Measurements from ENCODE around the gene TPRX1. TPM values are rescaled to one million over a fixed set of nuclear protein-coding genes. Genes with fewer than 3 reads are reported as not detected.
"Not testable (repeated sequence)": the region's sequence is repeated elsewhere in the genome, so short reads cannot be mapped to it uniquely, and the experiment has no call there.

Gene TPRX1
- total RNA-seq, 2 experiments from 2014 or later, result not detected

DNA sequence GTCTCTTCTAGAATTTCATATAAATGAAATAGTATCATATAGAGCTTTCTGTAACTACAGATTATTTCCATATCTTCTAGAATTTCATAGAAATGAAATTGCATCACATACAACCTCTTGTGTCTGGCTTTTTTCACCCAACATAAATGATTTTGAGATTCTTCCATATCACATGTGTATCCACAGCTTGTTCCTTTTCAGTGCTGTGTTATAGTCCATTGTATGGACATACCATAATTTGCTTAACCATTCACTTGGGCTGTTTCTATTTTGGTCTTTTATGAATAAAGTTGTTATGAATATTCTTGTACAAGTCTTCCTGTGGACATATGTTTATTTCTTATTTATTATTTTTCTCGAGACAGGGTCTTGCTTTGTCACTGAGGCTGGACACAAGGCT, 11.7 kb downstream of the TPRX1 start:
- Histone ChIP-seq H3K4me1 (ENCODE audit: insufficient read depth, low read length, poor library complexity, severe bottlenecking) (no peaks in the 10 kb centered on the region), H3K4me2 (ENCODE audit: low read length) (no peak overlapping the region), H3K4me3 (ENCODE audit: low read depth, low read length, poor library complexity, severe bottlenecking) (no peak overlapping the region), H2AFZ (ENCODE audit: low read length) (no peak overlapping the region), H3K9me2 (ENCODE audit: insufficient read depth, low read length) (no peaks in the 10 kb centered on the region), H4K20me1 (ENCODE audit: insufficient read depth, low read length) (no peaks in the 10 kb centered on the region), H3K36me3 (ENCODE audit: insufficient read depth, low read length) (no peaks in the 10 kb centered on the region), H3K27ac (ENCODE audit: low read depth, low read length, poor library complexity, severe bottlenecking) (no peak overlapping the region), H3K79me2 (ENCODE audit: insufficient read depth, low read depth, low read length) (no peaks in the 10 kb centered on the region), H3K9me3 (ENCODE audit: low read length) (no peaks in the 10 kb centered on the region; the same call in 1 of the 2 replicates)
- no peak for DNase-seq (ENCODE audit: low spot score)
- ChIA-PET CTCF (ENCODE audit: unreplicated experiment) (no interaction called here), POLR2A (interaction anchor here (0.6 kb wide), 1 partner anchor 53 kb away, joined by 3 read pairs; no protein-coding TSS in a partner anchor)
- TF ChIP-seq EZH2phosphoT487 (IDR thresholded peaks at IDR 0.05; ENCODE audit: borderline replicate concordance, low read depth, low read length), result no peak
- TF ChIP-seq, protein P1, sequence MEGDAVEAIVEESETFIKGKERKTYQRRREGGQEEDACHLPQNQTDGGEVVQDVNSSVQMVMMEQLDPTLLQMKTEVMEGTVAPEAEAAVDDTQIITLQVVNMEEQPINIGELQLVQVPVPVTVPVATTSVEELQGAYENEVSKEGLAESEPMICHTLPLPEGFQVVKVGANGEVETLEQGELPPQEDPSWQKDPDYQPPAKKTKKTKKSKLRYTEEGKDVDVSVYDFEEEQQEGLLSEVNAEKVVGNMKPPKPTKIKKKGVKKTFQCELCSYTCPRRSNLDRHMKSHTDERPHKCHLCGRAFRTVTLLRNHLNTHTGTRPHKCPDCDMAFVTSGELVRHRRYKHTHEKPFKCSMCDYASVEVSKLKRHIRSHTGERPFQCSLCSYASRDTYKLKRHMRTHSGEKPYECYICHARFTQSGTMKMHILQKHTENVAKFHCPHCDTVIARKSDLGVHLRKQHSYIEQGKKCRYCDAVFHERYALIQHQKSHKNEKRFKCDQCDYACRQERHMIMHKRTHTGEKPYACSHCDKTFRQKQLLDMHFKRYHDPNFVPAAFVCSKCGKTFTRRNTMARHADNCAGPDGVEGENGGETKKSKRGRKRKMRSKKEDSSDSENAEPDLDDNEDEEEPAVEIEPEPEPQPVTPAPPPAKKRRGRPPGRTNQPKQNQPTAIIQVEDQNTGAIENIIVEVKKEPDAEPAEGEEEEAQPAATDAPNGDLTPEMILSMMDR (conservative IDR thresholded peaks at IDR 0.05; ENCODE audit: low read length), result no peak
- intact Hi-C loops (cut with micrococcal nuclease; ENCODE audit: unreplicated experiment), result no loop called here
- no TSS peak for BruUV-seq (replicated peaks)

DNA sequence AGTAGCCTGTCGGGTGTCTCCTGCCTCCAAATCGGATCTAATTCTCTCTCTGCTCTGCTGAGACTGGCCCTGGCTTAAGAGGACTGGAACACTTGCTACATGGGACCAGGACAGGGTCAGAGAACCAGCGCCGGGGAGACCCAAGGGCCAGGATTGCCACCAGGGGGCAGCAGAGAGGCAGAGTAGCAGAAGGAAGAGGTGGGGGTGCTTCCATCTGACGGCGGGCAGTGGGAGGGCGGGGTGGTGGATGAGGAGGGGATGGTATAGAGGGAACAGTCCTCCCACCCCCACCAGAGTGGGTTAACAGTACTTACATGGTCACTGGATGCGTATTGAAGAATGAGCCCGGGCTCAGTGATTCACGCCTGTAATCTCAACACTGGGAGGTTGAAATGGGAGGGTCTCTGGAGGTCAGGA, 13.9 kb downstream of the TPRX1 start:
- TF ChIP-seq, protein P1 (conservative IDR thresholded peaks at IDR 0.05; ENCODE audit: low read length), result peak; percentile 92
- TF ChIP-seq EZH2phosphoT487 (IDR thresholded peaks at IDR 0.05; ENCODE audit: borderline replicate concordance, low read depth, low read length), result no peak

DNA sequence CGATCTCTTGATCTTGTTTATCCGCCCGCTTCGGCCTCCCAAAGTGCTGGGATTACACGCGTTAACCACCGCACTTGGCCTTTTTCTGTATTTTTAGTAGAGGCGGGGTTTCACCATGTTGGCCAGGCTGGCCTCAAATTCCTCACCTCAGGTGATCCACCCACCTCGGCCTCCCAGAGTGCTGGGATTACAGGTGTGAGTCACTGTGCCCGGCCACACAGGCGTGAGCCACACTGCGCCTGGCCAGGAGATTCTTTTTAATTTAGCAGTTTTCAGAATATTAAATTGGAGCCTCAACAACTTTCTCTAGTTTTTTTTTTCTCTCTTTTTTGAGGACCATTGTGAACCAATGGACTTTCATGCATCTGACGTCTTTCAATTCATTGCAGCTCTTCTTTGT, 14.5 kb downstream of the TPRX1 start:
- H3K9me2 ChIP-seq (ENCODE audit: insufficient read depth, low read length); H2AFZ ChIP-seq (ENCODE audit: low read length); H3K4me1 ChIP-seq (ENCODE audit: insufficient read depth, low read length, poor library complexity, severe bottlenecking); H3K9me3 ChIP-seq (ENCODE audit: low read length); H4K20me1 ChIP-seq (ENCODE audit: insufficient read depth, low read length); DNase-seq (ENCODE audit: low spot score); H3K4me3 ChIP-seq (ENCODE audit: low read depth, low read length, poor library complexity, severe bottlenecking); CTCF ChIA-PET (ENCODE audit: unreplicated experiment); H3K27ac ChIP-seq (ENCODE audit: low read depth, low read length, poor library complexity, severe bottlenecking); H3K4me2 ChIP-seq (ENCODE audit: low read length); H3K79me2 ChIP-seq (ENCODE audit: insufficient read depth, low read depth, low read length); H3K36me3 ChIP-seq (ENCODE audit: insufficient read depth, low read length); POLR2A ChIA-PET; BruUV-seq (replicated peaks): not testable (repeated sequence)
- intact Hi-C loops (cut with micrococcal nuclease; ENCODE audit: unreplicated experiment), result loop anchor here (1.0 to 2.0 kb wide), 2 partner anchors 73 to 75 kb away; no protein-coding TSS in a partner anchor

More for the DNA sequence above, 13.9 kb downstream of the TPRX1 start:
- H3K4me3 ChIP-seq (ENCODE audit: low read depth, low read length, poor library complexity, severe bottlenecking), result no peak overlapping the region
- peak; percentile 78 for DNase-seq (ENCODE audit: low spot score)
- H3K27ac ChIP-seq (ENCODE audit: low read depth, low read length, poor library complexity, severe bottlenecking), result no peak overlapping the region
- H3K79me2 ChIP-seq (ENCODE audit: insufficient read depth, low read depth, low read length), result no peaks in the 10 kb centered on the region
- H3K36me3 ChIP-seq (ENCODE audit: insufficient read depth, low read length), result no peaks in the 10 kb centered on the region
- H3K9me2 ChIP-seq (ENCODE audit: insufficient read depth, low read length), result no peaks in the 10 kb centered on the region
- ChIA-PET POLR2A (no interaction called here), CTCF (ENCODE audit: unreplicated experiment) (no interaction called here)
- H3K9me3 ChIP-seq (ENCODE audit: low read length), result no peaks in the 10 kb centered on the region; the same call in 1 of the 2 replicates
- intact Hi-C loops (cut with micrococcal nuclease; ENCODE audit: unreplicated experiment), result loop anchor here (1.0 kb wide), 1 partner anchor 73 kb away; no protein-coding TSS in a partner anchor
- no peaks in the 10 kb centered on the region for H3K4me1 ChIP-seq (ENCODE audit: insufficient read depth, low read length, poor library complexity, severe bottlenecking)
- BruUV-seq (replicated peaks), result no TSS peak
- no peaks in the 10 kb centered on the region for H4K20me1 ChIP-seq (ENCODE audit: insufficient read depth, low read length)
- no peak overlapping the region for H2AFZ ChIP-seq (ENCODE audit: low read length)
- H3K4me2 ChIP-seq (ENCODE audit: low read length), result no peak overlapping the region

DNA sequence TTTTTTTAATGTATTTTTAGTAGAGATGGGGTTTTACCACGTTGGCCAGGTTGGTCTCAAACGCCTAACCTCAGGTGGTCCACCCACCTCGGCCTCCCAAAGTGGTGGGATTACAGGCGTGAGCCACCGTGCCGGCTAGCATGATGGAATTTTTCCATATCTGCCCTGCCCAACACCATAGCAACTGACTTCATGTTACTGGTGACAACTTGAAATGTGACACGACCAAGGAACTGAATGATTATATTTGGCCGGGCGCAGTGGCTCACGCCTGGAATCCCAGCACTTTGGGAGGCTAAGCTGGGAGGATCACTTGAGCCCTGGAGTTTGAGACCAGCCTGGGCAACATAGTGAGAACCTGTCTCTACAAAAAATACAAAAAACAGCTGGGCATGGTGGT, 17.0 kb downstream of the TPRX1 start:
- H3K4me2 ChIP-seq (ENCODE audit: low read length); H3K79me2 ChIP-seq (ENCODE audit: insufficient read depth, low read depth, low read length); H3K27ac ChIP-seq (ENCODE audit: low read depth, low read length, poor library complexity, severe bottlenecking); DNase-seq (ENCODE audit: low spot score); CTCF ChIA-PET (ENCODE audit: unreplicated experiment); H3K4me3 ChIP-seq (ENCODE audit: low read depth, low read length, poor library complexity, severe bottlenecking); H3K36me3 ChIP-seq (ENCODE audit: insufficient read depth, low read length); H3K4me1 ChIP-seq (ENCODE audit: insufficient read depth, low read length, poor library complexity, severe bottlenecking); intact Hi-C loops (cut with micrococcal nuclease; ENCODE audit: unreplicated experiment); H4K20me1 ChIP-seq (ENCODE audit: insufficient read depth, low read length); H3K9me2 ChIP-seq (ENCODE audit: insufficient read depth, low read length); H3K9me3 ChIP-seq (ENCODE audit: low read length); BruUV-seq (replicated peaks); H2AFZ ChIP-seq (ENCODE audit: low read length); POLR2A ChIA-PET: not testable (repeated sequence)
